Endothelial cell of umbilical vein (primary cell): ENCODE data around the gene USP31. TPM values are rescaled to one million over a fixed set of nuclear protein-coding genes. Genes with fewer than 3 reads are reported as not detected.

Experiments
- BruUV-seq: library from RNA; stranded (reverse); fragments of 400-500 nt; replicated peaks from 2 replicates; lab custom pipeline; 2021; lab: Mats Ljungman, UMichigan
- CTCF ChIA-PET: fragments of 300-600, 350-600 bp; sonication (Branson Sonifier 250); formaldehyde crosslinking; loops from one replicate; lab custom pipeline; 2021; ENCODE audit warnings: antibody characterized with exemption, inconsistent platforms; lab: Charles Lee
- POLR2A ChIA-PET: fragments of 300-600, 350-600 bp; sonication (Branson Sonifier 250); formaldehyde crosslinking; loops from one replicate; lab custom pipeline; 2021; ENCODE audit warnings: antibody characterized with exemption, inconsistent platforms; lab: Charles Lee
- DNase-seq: peaks from one replicate; pipeline ENCODE4 v3.0.0-alpha.2; 2011; ENCODE audit warnings: low read depth, low spot score
- FAIRE-seq: peaks from 2 replicates; lab custom pipeline; 2011; peaks lifted over from hg19 to GRCh38; lab: Jason Lieb, UNC
- H2AFZ ChIP-seq: 2 replicates; pipeline ENCODE4 v1.6.0; 2012; ENCODE audit warnings: low read depth, low read length, control low read depth, inconsistent platforms
- H3K27ac ChIP-seq: 2 replicates; pipeline ENCODE4 v1.5.1; 2011; ENCODE audit warnings: low read depth, mild to moderate bottlenecking, control low read depth, low read length, moderate library complexity; ENCODE audit not compliant: insufficient read depth
- H3K27me3 ChIP-seq, 2 experiments: 2 replicates each; pipeline versions ENCODE4 v1.6.0 to v1.6.1; 2011; ENCODE audit warnings: low read length in 2 of 2, mixed read lengths in 1 of 2; ENCODE audit not compliant: control insufficient read depth in 2 of 2, insufficient read depth in 2 of 2
- H3K36me3 ChIP-seq, 2 experiments: 2 replicates in 1 of 2; 3 replicates in 1 of 2; pipeline ENCODE4 v1.5.1; 2011; ENCODE audit warnings: low read length in 2 of 2, mild to moderate bottlenecking in 1 of 2, moderate library complexity in 1 of 2; ENCODE audit not compliant: control insufficient read depth in 2 of 2, insufficient read depth in 2 of 2; ENCODE audit errors: extremely low read depth in 1 of 2
- H3K4me1 ChIP-seq: 3 replicates; pipeline ENCODE4 v1.5.1; 2011; ENCODE audit warnings: mild to moderate bottlenecking, low read length; ENCODE audit not compliant: control insufficient read depth, insufficient read depth; ENCODE audit errors: extremely low read depth
- H3K4me2 ChIP-seq: 2 replicates; pipeline ENCODE4 v1.6.1; 2011; ENCODE audit warnings: low read length, control low read depth, mixed read lengths; ENCODE audit not compliant: insufficient read depth
- H3K4me3 ChIP-seq, 3 experiments: fragments of 200-600 bp in 1 of 3; sonication (generic), shearing (Covaris generic) in 1 of 3; replicated peaks in 1 of 3; 2 replicates each; pipeline ENCODE4 v1.5.1; 2011 to 2016; ENCODE audit warnings: control low read depth in 3 of 3, low read length in 3 of 3, mild to moderate bottlenecking in 2 of 3, inconsistent platforms in 1 of 3, low read depth in 1 of 3, moderate library complexity in 1 of 3; ENCODE audit not compliant: insufficient read depth in 1 of 3
- H3K79me2 ChIP-seq: 2 replicates; pipeline ENCODE4 v1.6.0; 2012; ENCODE audit warnings: low read length, inconsistent platforms; ENCODE audit not compliant: control insufficient read depth, insufficient read depth
- H3K9ac ChIP-seq: replicated peaks from 2 replicates; pipeline ENCODE3; 2011; ENCODE audit warnings: low read length, control low read depth; ENCODE audit not compliant: insufficient read depth; ENCODE audit errors: extremely low read depth
- H3K9me1 ChIP-seq: replicated peaks from 3 replicates; pipeline ENCODE4 v1.6.0; 2011; ENCODE audit warnings: mild to moderate bottlenecking, low read length; ENCODE audit not compliant: control insufficient read depth, insufficient read depth; ENCODE audit errors: extremely low read depth
- H3K9me3 ChIP-seq: replicated peaks from 2 replicates; pipeline ENCODE4 v1.5.1; 2012; ENCODE audit warnings: low read length, inconsistent platforms; ENCODE audit not compliant: control insufficient read depth, insufficient read depth
- H4K20me1 ChIP-seq: replicated peaks from 2 replicates; pipeline ENCODE3; 2011; ENCODE audit warnings: mild to moderate bottlenecking, low read length; ENCODE audit not compliant: control insufficient read depth, insufficient read depth; ENCODE audit errors: extremely low read depth
- EZH2 ChIP-seq: IDR thresholded peaks from 2 replicates; pipeline ENCODE4 v1.6.1; 2012; ENCODE audit warnings: borderline replicate concordance, low read depth, mild to moderate bottlenecking, moderate library complexity, low read length, inconsistent platforms; ENCODE audit not compliant: severe bottlenecking
- GATA2 ChIP-seq: IDR thresholded peaks from 2 replicates; pipeline ENCODE4 v1.7.0; 2011; ENCODE audit warnings: low read depth, mild to moderate bottlenecking, moderate library complexity, mixed read lengths, low read length; ENCODE audit not compliant: insufficient read length, insufficient read depth
- JUN ChIP-seq: IDR thresholded peaks from 2 replicates; pipeline ENCODE4 v1.6.1; 2011; ENCODE audit warnings: borderline replicate concordance, low read depth; ENCODE audit not compliant: insufficient read length, insufficient read depth
- MYC ChIP-seq: IDR thresholded peaks from one replicate; pipeline ENCODE4 v1.6.1; 2011; ENCODE audit warnings: mild to moderate bottlenecking, low read depth, low read length
- POLR2A ChIP-seq: IDR thresholded peaks from 2 replicates; pipeline ENCODE4 v1.6.1; 2012; ENCODE audit warnings: low read depth, mild to moderate bottlenecking, control low read depth, low read length
- POLR2AphosphoS5 ChIP-seq: IDR thresholded peaks from 2 replicates; pipeline ENCODE4 v1.6.1; 2012; ENCODE audit warnings: low read depth, mild to moderate bottlenecking, control low read depth, low read length, moderate library complexity; ENCODE audit not compliant: insufficient read depth
- dilution Hi-C: fragments of 300-500 bp; cut with MboI; formaldehyde crosslinking; loops from one replicate; pipeline ENCODE4 v1.15.0; 2019; ENCODE audit warnings: low sequenced_read_pairs; ENCODE audit not compliant: extremely low pct_ligation_motif_present
- intact Hi-C: fragments of 100-400 bp; cut with micrococcal nuclease; formaldehyde crosslinking; loops from one replicate; pipeline ENCODE4 v1.10.0; 2022
- polyA plus RNA-seq, 4 experiments: library from polyadenylated mRNA; depleted of rRNA in 3 of 4; stranded (reverse) in 3 of 4; unstranded in 1 of 4; fragments of >200 nt; gene quantifications; 2 replicates each; pipeline versions ENCODE4 v1.2.1 to v1.2.3, GENCODE V29; 2011 to 2012; ENCODE audit warnings: missing spikeins in 1 of 4
- total RNA-seq: library from RNA; stranded (reverse); gene quantifications from 2 replicates; pipeline ENCODE4 v1.2.3, GENCODE V29; 2021
- TF ChIP-seq, protein P1 (sequence below), 2 donors: IDR thresholded peaks; 1 replicate in 1 of 2; 2 replicates in 1 of 2; pipeline ENCODE4 v1.5.1; 2011; ENCODE audit warnings: low read length in 2 of 2, mild to moderate bottlenecking in 2 of 2, moderate library complexity in 2 of 2, control low read depth in 1 of 2, inconsistent platforms in 1 of 2, low read depth in 1 of 2; ENCODE audit not compliant: insufficient read depth in 1 of 2; ENCODE audit errors: extremely low read depth in 1 of 2
- TF ChIP-seq, protein P2 (sequence below): IDR thresholded peaks from 2 replicates; pipeline ENCODE4 v1.6.1; 2011; ENCODE audit not compliant: insufficient read depth, insufficient read length

USP31 gene
- total and polyA plus RNA-seq, 2 donors (not counting 3 experiments of a cell fraction or from before 2014, with no cell fraction given): 14.5 to 42.4 TPM

DNA sequence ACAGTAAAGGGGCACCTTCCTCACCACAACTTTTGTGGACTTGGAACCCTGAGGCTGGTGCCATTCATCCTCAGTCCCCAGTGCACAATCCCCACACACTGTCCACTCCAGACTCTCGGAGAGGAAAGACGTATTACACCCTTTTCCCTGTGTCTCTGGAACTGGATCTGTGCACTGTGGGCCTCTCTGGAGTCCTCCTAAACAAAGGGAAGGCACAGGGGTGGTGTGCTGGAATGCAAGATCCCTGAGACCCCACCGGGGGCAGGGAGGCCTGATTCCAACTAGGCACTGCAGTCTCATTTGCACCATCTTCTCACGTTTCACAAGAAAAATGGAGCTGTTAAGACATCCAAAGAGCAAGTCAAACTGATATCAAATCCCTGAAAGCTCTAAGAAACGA lies 89.8 kb downstream of the USP31 start:
- no TSS peak for BruUV-seq
- ChIA-PET CTCF (interaction anchor here (1.3 to 1.7 kb wide), 2 partner anchors 94 to 160 kb away, joined by 5 to 8 read pairs; no protein-coding TSS in a partner anchor), POLR2A (no interaction called here)
- H3K9ac ChIP-seq: no peak overlapping the region
- H3K36me3 ChIP-seq: no peaks in the 10 kb centered on the region
- TF ChIP-seq POLR2A: no peak
- no peak for TF ChIP-seq POLR2AphosphoS5
- no peak for TF ChIP-seq EZH2
- TF ChIP-seq, protein P1, sequence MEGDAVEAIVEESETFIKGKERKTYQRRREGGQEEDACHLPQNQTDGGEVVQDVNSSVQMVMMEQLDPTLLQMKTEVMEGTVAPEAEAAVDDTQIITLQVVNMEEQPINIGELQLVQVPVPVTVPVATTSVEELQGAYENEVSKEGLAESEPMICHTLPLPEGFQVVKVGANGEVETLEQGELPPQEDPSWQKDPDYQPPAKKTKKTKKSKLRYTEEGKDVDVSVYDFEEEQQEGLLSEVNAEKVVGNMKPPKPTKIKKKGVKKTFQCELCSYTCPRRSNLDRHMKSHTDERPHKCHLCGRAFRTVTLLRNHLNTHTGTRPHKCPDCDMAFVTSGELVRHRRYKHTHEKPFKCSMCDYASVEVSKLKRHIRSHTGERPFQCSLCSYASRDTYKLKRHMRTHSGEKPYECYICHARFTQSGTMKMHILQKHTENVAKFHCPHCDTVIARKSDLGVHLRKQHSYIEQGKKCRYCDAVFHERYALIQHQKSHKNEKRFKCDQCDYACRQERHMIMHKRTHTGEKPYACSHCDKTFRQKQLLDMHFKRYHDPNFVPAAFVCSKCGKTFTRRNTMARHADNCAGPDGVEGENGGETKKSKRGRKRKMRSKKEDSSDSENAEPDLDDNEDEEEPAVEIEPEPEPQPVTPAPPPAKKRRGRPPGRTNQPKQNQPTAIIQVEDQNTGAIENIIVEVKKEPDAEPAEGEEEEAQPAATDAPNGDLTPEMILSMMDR (IDR thresholded peaks at IDR 0.05; ENCODE audit: extremely low read depth in 1 of 2, insufficient read depth in 1 of 2, low read depth in 1 of 2, low read length in 2 of 2): no peak
- TF ChIP-seq, protein P2, sequence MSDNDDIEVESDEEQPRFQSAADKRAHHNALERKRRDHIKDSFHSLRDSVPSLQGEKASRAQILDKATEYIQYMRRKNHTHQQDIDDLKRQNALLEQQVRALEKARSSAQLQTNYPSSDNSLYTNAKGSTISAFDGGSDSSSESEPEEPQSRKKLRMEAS: no peak
- TF ChIP-seq MYC: no peak
- no peak for TF ChIP-seq GATA2
- no peak for TF ChIP-seq JUN
- H3K27me3 ChIP-seq: no peaks in the 10 kb centered on the region
- H3K4me2 ChIP-seq: no peak overlapping the region
- H3K9me1 ChIP-seq: no peaks in the 10 kb centered on the region
- H2AFZ ChIP-seq: no peak overlapping the region
- H3K4me3 ChIP-seq: no peak overlapping the region
- H4K20me1 ChIP-seq: no peaks in the 10 kb centered on the region
- intact Hi-C loops (no loop called here), dilution Hi-C loops (no loop called here)
- no peak overlapping the region for H3K27ac ChIP-seq
- no peaks in the 10 kb centered on the region for H3K4me1 ChIP-seq
- H3K9me3 ChIP-seq: no peaks in the 10 kb centered on the region
- H3K79me2 ChIP-seq: no peaks in the 10 kb centered on the region
- DNase-seq: no peak
- FAIRE-seq: no peak
